DMS53 (cell line): Measurements from ENCODE around the gene NEGR1.

Source experiments
- DNase-seq: peaks from one replicate; lab custom pipeline; 2025; lab: John Stamatoyannopoulos, UW

Gene NEGR1

GRCh38 chr1:72230746-72231145 is 51.6 kb downstream of the NEGR1 start:
- DNase-seq = peak; percentile 42

- DNase-seq = no peak
Measured at GRCh38 chr1:72229893-72230292, 52.4 kb downstream of the NEGR1 start.

GRCh38 chr1:72227667-72228066 is 54.7 kb downstream of the NEGR1 start:
- peak; percentile 11 for DNase-seq

GRCh38 chr1:72224506-72224905 is 57.8 kb downstream of the NEGR1 start:
- DNase-seq = no peak

GRCh38 chr1:72221811-72222210 is 60.5 kb downstream of the NEGR1 start:
- no peak for DNase-seq

- no peak for DNase-seq
Measured at GRCh38 chr1:72218141-72218739, 64.1 kb downstream of the NEGR1 start.

GRCh38 chr1:72207059-72207458 is 75.3 kb downstream of the NEGR1 start:
- no peak for DNase-seq

- DNase-seq = peak; percentile 23
Measured at GRCh38 chr1:72202761-72203160, 79.6 kb downstream of the NEGR1 start.

GRCh38 chr1:72197786-72198185 is 84.6 kb downstream of the NEGR1 start:
- DNase-seq = no peak

GRCh38 chr1:72186733-72187307 is 95.5 kb downstream of the NEGR1 start:
- peak; percentile 60 for DNase-seq

GRCh38 chr1:72184099-72184701 is 98.1 kb downstream of the NEGR1 start:
- DNase-seq = no peak

GRCh38 chr1:72182859-72183258 is 99.5 kb downstream of the NEGR1 start:
- no peak for DNase-seq

GRCh38 chr1:72178266-72178665 is 104.1 kb downstream of the NEGR1 start:
- DNase-seq = peak; percentile 74

GRCh38 chr1:72177711-72178110 is 104.6 kb downstream of the NEGR1 start:
- DNase-seq = peak; percentile 82

GRCh38 chr1:72170246-72170645 is 112.1 kb downstream of the NEGR1 start:
- peak; percentile 37 for DNase-seq

GRCh38 chr1:72166426-72166825 is 115.9 kb downstream of the NEGR1 start:
- DNase-seq = no peak

- DNase-seq = no peak
Measured at GRCh38 chr1:72150508-72150907, 131.8 kb downstream of the NEGR1 start.

GRCh38 chr1:72141875-72142274 is 140.5 kb downstream of the NEGR1 start:
- DNase-seq = no peak

- peak; percentile 36 for DNase-seq
Measured at GRCh38 chr1:72140222-72140621, 142.1 kb downstream of the NEGR1 start.

GRCh38 chr1:72137656-72138055 is 144.7 kb downstream of the NEGR1 start:
- DNase-seq = peak; percentile 34

GRCh38 chr1:72129869-72130268 is 152.5 kb downstream of the NEGR1 start:
- DNase-seq = no peak

GRCh38 chr1:72122099-72122880 is 160.0 kb downstream of the NEGR1 start:
- DNase-seq = no peak

- DNase-seq = no peak
Measured at GRCh38 chr1:72119491-72119890, 162.8 kb downstream of the NEGR1 start.
